ENCODE measurements around the gene NUP210. TPM values are rescaled to one million over a fixed set of nuclear protein-coding genes. Genes with fewer than 3 reads are reported as not detected.

NUP210 gene
- total RNA-seq, 2 experiments from 2014 or later, result 127 to 131 TPM

DNA sequence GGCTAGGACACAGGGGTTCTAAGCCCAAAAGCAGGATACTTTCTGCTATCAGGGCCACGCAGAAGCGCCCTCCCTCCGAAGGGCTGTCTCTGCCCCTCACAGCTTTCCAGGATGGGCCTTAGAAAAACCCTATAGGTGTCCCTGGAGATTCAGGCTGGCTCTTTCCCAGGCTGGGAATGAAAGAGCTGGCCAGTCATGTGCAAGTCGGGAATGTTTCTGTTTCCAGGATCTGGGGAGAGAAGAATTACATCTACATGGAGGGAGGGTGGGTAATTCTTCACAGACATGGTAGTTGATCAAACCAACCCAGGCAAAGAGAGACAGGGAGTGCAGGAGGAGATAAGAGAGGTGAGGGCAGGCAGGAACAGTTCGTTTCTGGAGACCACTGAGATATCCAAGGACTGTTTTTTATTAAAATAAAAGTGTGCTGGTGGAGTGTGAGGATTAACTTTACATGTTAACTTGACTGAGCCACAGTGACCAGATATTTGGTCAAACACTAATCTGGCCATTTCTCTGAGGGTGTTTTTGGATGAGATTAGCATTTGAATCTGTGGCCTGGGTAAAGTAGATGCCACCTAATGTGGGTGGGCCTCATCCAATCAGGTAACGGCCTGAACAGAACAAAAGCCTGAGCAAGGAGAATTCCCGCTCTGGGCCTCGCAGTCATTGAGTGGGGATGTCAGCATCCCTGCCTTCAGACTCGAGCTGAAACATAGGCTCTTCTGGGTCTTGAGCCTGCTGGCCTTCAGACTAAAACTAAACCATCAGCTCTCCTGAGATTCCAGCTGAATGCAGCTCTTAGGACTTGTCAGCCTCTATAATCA is 15.3 kb downstream of the NUP210 start:
- peaks cover 37% of the 10 kb centered on the region for H3K4me1 Mint-ChIP-seq
- H3K27me3 Mint-ChIP-seq, result no peaks in the 10 kb centered on the region
- no peak for DNase-seq
- H3K36me3 Mint-ChIP-seq, result peaks cover 46% of the 10 kb centered on the region
- H3K4me3 Mint-ChIP-seq, result no peak overlapping the region
- peak overlapping the region; percentile 40 for H3K27ac Mint-ChIP-seq
- peaks cover 10% of the 10 kb centered on the region for H3K9me3 Mint-ChIP-seq

DNA sequence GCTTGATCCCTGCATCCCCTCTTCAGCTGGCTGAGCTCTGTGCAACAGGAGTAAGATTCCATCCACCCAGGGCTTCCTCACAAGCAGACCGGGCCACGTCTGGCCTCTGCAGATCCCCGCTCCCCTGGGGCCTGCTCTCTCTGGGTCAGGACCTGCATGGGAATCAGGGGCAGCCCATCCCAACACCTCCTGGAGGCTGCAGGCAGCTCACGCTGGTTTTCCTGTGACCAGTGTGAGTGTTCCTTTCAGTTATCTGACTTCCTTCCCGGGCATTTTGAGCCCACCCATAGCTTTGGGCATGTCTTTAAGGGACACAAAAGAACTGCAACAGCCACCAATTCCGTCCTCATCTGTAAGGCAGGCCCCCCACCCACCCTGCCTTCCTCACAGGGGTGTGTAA is 16.3 kb downstream of the NUP210 start:
- no peaks in the 10 kb centered on the region for H3K27me3 Mint-ChIP-seq
- peaks cover 37% of the 10 kb centered on the region for H3K4me1 Mint-ChIP-seq
- H3K4me3 Mint-ChIP-seq, result no peak overlapping the region
- peaks cover 36% of the 10 kb centered on the region for H3K36me3 Mint-ChIP-seq
- H3K9me3 Mint-ChIP-seq, result peaks cover 6% of the 10 kb centered on the region
- peak overlapping the region; percentile 8 for H3K27ac Mint-ChIP-seq
- DNase-seq, result no peak

DNA sequence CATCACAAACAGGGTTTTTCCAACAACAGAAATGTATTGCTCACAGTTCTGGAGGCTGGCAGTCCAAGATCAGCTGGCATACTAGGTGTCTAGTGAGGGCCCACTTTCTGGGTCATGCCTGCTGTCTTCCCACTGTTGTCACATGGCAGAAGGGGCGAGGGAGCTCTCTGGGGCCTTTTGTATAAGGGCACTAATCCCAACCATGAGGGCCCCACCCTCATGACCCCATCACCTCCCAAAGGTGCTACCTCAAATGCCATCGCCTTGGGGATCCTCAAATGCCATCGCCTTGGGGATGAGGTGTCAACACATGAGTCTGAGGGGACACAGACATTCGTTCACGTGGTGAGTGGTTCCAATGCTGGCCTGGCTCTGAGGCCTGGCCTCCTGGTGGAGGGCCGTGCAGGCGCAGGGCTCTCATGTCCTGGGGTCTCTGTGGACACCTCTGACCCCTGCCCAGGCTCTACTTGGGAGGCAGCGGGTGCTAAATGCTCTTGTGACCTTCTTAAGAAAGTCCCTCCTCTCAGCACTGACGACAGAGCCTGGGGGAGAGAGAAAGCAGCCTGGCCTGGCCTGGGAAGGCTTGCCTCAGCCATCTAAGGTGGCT is 16.8 kb downstream of the NUP210 start:
- no peak for DNase-seq
- no peak overlapping the region for H3K4me3 Mint-ChIP-seq
- H3K9me3 Mint-ChIP-seq, result peaks cover 4% of the 10 kb centered on the region
- no peak overlapping the region for H3K27ac Mint-ChIP-seq
- H3K4me1 Mint-ChIP-seq, result peaks cover 35% of the 10 kb centered on the region
- peaks cover 32% of the 10 kb centered on the region for H3K36me3 Mint-ChIP-seq
- no peaks in the 10 kb centered on the region for H3K27me3 Mint-ChIP-seq

GRCh38 chr3:13401149-13401548 is 19.0 kb downstream of the NUP210 start:
- peaks cover 1% of the 10 kb centered on the region for H3K9me3 Mint-ChIP-seq
- H3K4me1 Mint-ChIP-seq, result peaks cover 23% of the 10 kb centered on the region
- DNase-seq, result no peak
- no peak overlapping the region for H3K4me3 Mint-ChIP-seq
- H3K36me3 Mint-ChIP-seq, result peaks cover 25% of the 10 kb centered on the region
- H3K27me3 Mint-ChIP-seq, result no peaks in the 10 kb centered on the region
- H3K27ac Mint-ChIP-seq, result no peak overlapping the region

DNA sequence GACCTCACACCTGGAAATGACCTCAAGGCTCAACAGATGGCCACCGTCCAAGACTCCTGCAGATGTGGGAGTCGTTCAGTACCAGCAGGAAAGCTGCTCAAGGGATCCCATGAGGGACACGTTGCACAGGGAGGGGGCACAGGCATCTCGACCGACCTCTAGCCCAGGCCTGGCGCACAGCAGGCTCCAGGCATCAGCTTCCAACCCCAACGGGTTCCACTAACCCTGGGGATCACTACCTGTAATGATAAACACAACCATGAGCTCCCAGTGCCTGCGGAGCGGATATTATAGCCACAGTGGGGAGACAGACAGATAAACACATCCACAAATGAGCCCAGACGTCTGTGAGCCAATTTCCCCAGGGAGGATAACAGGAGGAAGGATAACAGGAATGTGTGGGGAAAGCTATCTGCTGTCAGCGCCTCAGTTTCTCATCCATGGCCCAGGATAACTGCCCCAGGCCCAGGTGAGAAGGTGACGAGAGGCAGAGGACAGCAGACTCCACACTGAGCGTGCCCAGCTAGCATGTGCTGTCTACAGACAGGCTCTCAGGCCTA is 19.9 kb downstream of the NUP210 start:
- Mint-ChIP-seq H3K4me1 (peaks cover 17% of the 10 kb centered on the region), H3K9me3 (peaks cover 1% of the 10 kb centered on the region), H3K36me3 (peaks cover 31% of the 10 kb centered on the region), H3K27me3 (no peaks in the 10 kb centered on the region), H3K4me3 (no peak overlapping the region), H3K27ac (no peak overlapping the region)
- no peak for DNase-seq

GRCh38 chr3:13399603-13400002 is 20.5 kb downstream of the NUP210 start:
- no peaks in the 10 kb centered on the region for H3K27me3 Mint-ChIP-seq
- H3K27ac Mint-ChIP-seq, result no peak overlapping the region
- H3K9me3 Mint-ChIP-seq, result peaks cover 1% of the 10 kb centered on the region
- H3K4me1 Mint-ChIP-seq, result peaks cover 17% of the 10 kb centered on the region
- DNase-seq, result no peak
- H3K36me3 Mint-ChIP-seq, result peaks cover 34% of the 10 kb centered on the region
- H3K4me3 Mint-ChIP-seq, result no peak overlapping the region

- Mint-ChIP-seq H3K27ac (no peak overlapping the region), H3K27me3 (no peaks in the 10 kb centered on the region), H3K4me3 (no peak overlapping the region), H3K4me1 (peaks cover 6% of the 10 kb centered on the region), H3K9me3 (no peaks in the 10 kb centered on the region), H3K36me3 (peaks cover 24% of the 10 kb centered on the region)
- DNase-seq, result no peak
These were observed 22.8 kb downstream of the NUP210 start for GRCh38 chr3:13397316-13397715.

DNA sequence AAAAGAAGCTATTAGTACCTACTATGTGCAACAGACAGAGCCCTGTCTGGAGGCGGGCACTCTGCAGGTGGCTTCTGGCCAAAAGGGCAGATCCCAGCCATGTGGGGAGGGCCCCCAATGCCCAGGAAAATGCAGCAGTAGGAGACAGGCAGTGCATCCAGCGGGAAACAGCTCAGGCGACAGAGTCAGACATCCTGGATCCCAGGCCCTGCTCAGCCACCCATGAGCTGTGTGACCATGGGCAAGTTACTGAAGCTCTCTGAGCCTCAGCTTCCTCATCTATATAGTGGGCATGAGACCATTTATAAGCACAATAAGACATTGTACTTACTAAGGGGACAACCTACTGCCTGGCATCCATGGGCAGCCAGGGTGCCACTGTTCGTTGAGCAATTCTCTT is 25.8 kb downstream of the NUP210 start:
- Mint-ChIP-seq H3K27me3 (no peaks in the 10 kb centered on the region), H3K4me1 (peaks cover 6% of the 10 kb centered on the region), H3K27ac (no peak overlapping the region), H3K4me3 (no peak overlapping the region), H3K9me3 (no peaks in the 10 kb centered on the region), H3K36me3 (peaks cover 27% of the 10 kb centered on the region)
- DNase-seq, result no peak

DNA sequence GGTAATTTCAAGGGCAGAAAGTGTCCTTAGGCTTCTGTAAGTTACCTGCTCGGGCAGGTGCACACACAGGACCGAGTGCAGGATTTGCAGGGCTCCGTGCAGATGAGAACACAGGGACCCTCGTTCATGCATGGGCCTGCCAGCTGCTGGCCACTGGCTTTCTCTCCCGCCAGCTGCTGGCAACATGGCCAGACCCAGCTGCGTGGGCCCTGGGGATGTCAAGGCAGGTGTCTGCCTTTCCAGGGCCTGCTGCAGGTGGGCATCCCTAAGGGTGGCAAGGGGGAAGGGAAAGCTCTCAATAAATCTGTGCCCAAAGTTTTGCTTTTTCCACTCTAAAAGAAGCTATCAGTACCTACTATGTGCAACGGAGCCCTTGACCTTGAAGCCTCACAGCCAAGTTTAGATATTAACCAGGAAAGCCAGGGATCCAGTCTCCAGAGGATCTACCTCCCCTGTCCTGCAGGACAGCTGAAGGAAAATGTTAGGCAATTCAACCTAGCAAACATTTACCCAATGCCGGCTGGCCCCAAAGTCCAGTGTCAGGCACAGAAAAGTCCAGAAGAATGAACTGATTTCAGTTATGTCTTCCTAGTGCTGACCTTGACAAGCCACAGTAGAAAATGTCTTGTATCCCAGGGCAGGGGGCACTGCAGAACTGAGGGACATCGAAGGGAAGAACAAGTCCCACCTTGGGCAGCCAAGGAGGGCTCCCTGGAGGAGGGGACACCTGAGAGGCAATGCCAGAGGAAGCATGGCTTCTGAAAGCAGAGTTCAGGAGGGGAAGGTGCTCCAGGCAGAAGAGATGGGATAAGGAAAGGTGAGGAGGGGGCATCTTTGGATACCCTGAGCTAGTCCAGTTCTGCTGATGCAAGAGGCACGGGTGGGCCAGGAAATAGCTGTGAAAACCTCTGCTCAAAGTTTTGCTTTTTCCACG is 26.4 kb downstream of the NUP210 start:
- Mint-ChIP-seq H3K27ac (no peak overlapping the region), H3K4me3 (no peak overlapping the region), H3K9me3 (no peaks in the 10 kb centered on the region), H3K27me3 (no peaks in the 10 kb centered on the region), H3K4me1 (peaks cover 6% of the 10 kb centered on the region), H3K36me3 (peaks cover 27% of the 10 kb centered on the region)
- no peak for DNase-seq

DNA sequence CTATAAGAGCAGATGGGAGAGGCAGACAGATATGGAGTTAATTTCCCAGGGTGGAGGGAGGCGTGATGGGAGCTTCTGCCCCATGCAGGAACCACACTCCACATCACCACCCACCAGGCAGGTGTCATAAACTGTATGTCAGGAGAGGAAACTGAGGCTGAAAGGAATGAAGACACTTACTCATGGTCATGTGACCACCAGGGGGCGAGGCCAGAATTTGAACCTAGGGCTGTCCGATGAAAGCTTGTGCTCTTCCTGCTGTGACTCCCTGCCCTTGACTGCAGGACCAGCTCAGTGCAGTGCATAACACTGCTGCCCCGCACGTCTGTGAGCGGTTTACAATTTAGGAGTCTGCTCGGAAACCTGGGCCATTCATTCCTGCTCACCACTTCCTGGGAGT is 28.8 kb downstream of the NUP210 start:
- no peak for DNase-seq
- Mint-ChIP-seq H3K4me1 (peaks cover 10% of the 10 kb centered on the region), H3K36me3 (peaks cover 24% of the 10 kb centered on the region), H3K9me3 (no peaks in the 10 kb centered on the region), H3K27ac (peak overlapping the region; percentile 44), H3K27me3 (no peaks in the 10 kb centered on the region), H3K4me3 (no peak overlapping the region)

- H3K27ac Mint-ChIP-seq, result no peak overlapping the region
- no peaks in the 10 kb centered on the region for H3K9me3 Mint-ChIP-seq
- no peak for DNase-seq
- no peaks in the 10 kb centered on the region for H3K27me3 Mint-ChIP-seq
- H3K4me3 Mint-ChIP-seq, result no peak overlapping the region
- peaks cover 12% of the 10 kb centered on the region for H3K4me1 Mint-ChIP-seq
- peaks cover 15% of the 10 kb centered on the region for H3K36me3 Mint-ChIP-seq
These were observed 30.7 kb downstream of the NUP210 start for GRCh38 chr3:13389378-13389777.

- H3K9me3 Mint-ChIP-seq, result no peaks in the 10 kb centered on the region
- H3K27ac Mint-ChIP-seq, result peak overlapping the region; percentile 34
- no peaks in the 10 kb centered on the region for H3K27me3 Mint-ChIP-seq
- peaks cover 12% of the 10 kb centered on the region for H3K4me1 Mint-ChIP-seq
- no peak for DNase-seq
- no peak overlapping the region for H3K4me3 Mint-ChIP-seq
- peaks cover 15% of the 10 kb centered on the region for H3K36me3 Mint-ChIP-seq
These were observed 31.3 kb downstream of the NUP210 start for GRCh38 chr3:13388816-13389215.

- Mint-ChIP-seq H3K36me3 (peaks cover 11% of the 10 kb centered on the region), H3K27ac (no peak overlapping the region), H3K27me3 (no peaks in the 10 kb centered on the region), H3K4me3 (no peak overlapping the region), H3K9me3 (no peaks in the 10 kb centered on the region), H3K4me1 (peaks cover 6% of the 10 kb centered on the region)
- DNase-seq, result no peak
These were observed 34.7 kb downstream of the NUP210 start for GRCh38 chr3:13385373-13385965.

DNA sequence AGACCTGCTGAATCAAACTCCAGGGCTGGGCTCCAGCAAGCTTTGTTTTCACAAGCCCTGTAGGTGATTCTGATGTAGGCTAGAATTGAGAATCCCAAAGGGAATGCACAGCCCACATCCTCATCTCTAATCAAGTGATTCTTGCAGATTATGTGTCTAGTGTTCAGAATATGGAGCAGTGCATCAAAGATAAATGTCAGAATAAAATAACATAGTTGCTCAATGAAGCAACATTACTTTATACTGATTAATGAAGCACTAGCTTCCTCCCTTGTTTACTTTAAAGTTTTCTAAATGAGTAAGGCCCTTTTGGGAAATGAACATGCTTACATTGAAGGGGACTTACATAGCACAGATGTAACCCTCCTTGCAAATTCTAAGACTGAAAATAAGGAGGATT is 39.2 kb downstream of the NUP210 start:
- H3K36me3 Mint-ChIP-seq, result peaks cover 22% of the 10 kb centered on the region
- no peaks in the 10 kb centered on the region for H3K27me3 Mint-ChIP-seq
- no peak overlapping the region for H3K27ac Mint-ChIP-seq
- H3K9me3 Mint-ChIP-seq, result no peaks in the 10 kb centered on the region
- peaks cover 7% of the 10 kb centered on the region for H3K4me1 Mint-ChIP-seq
- H3K4me3 Mint-ChIP-seq, result no peak overlapping the region
- DNase-seq, result no peak

Data from activated naive CD8-positive, alpha-beta T cell treated with anti-CD3 and anti-CD28 coated beads for 36 hours (primary cell).